ENCODE measurements around the gene SEPTIN8.

- TF ChIP-seq CTCF (IDR thresholded peaks at IDR 0.05) (no peak), POLR2A (IDR thresholded peaks at IDR 0.05) (no peak)
Observed at GRCh38 chr5:132797651-132798050, 20.6 kb upstream of the SEPTIN8 start.
